Measurements from ENCODE around the gene HMCN1.

DNA sequence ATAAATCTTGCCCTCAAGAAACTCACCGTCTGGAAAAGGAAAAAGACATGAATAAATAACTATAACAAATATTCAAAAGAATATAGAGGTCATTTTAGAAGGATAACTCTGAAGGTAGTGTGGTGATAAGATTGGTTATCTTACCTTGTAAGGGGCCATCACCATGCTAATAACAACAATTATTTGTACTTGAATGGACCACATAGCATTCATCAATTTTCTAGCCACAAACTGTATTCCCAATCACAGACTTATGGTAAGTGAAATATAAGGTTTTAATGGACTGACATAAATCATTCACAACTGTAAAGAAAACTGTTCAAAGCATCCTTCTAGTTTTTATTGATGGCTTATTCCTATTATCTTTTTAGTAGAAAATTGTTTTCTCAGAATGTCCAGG lies 57.8 kb downstream of the HMCN1 start:
- TF ChIP-seq, protein P1, sequence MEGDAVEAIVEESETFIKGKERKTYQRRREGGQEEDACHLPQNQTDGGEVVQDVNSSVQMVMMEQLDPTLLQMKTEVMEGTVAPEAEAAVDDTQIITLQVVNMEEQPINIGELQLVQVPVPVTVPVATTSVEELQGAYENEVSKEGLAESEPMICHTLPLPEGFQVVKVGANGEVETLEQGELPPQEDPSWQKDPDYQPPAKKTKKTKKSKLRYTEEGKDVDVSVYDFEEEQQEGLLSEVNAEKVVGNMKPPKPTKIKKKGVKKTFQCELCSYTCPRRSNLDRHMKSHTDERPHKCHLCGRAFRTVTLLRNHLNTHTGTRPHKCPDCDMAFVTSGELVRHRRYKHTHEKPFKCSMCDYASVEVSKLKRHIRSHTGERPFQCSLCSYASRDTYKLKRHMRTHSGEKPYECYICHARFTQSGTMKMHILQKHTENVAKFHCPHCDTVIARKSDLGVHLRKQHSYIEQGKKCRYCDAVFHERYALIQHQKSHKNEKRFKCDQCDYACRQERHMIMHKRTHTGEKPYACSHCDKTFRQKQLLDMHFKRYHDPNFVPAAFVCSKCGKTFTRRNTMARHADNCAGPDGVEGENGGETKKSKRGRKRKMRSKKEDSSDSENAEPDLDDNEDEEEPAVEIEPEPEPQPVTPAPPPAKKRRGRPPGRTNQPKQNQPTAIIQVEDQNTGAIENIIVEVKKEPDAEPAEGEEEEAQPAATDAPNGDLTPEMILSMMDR (IDR thresholded peaks at IDR 0.05; ENCODE audit: low read length): no peak
- TF ChIP-seq EZH2phosphoT487 (IDR thresholded peaks at IDR 0.05; ENCODE audit: low read length) (no peak), EZH2 (optimal IDR thresholded peaks at IDR 0.05; ENCODE audit: low read depth, low read length) (no peak)
